IMR-90 (cell line): ENCODE results near the gene PODXL2. TPM values are rescaled to one million over a fixed set of nuclear protein-coding genes. Genes with fewer than 3 reads are reported as not detected.

Experiments used
- ATAC-seq: fragments of 200-7000 bp; cut with Tn5 transposase; 2 replicates; pipeline ENCODE4 v1.9.1; 2020; ENCODE audit warnings: low read depth, mild to moderate bottlenecking, moderate library complexity
- BruUV-seq: library from RNA; stranded (reverse); fragments of 400-500 nt; replicated peaks from 2 replicates; lab custom pipeline; 2021; lab: Mats Ljungman, UMichigan
- CTCF ChIA-PET: fragments of 300-600 bp; formaldehyde crosslinking; extraction: SDS; loops from one replicate; lab custom pipeline; 2021; ENCODE audit warnings: antibody characterized with exemption; lab: Yijun Ruan, JAX
- POLR2A ChIA-PET: fragments of 300-600 bp; sonication (Branson Sonifier 250); formaldehyde crosslinking; loops from one replicate; lab custom pipeline; 2022; ENCODE audit warnings: antibody characterized with exemption; ENCODE audit not compliant: unreplicated experiment; lab: Charles Lee
- DNase-seq: peaks from one replicate; pipeline ENCODE4 v3.0.0; 2013
- H2AFZ ChIP-seq: replicated peaks from 2 replicates; pipeline ENCODE3; 2013; ENCODE audit warnings: low read length, mild to moderate bottlenecking; ENCODE audit not compliant: poor library complexity
- H2AK5ac ChIP-seq: 2 replicates; pipeline ENCODE4 v1.6.1; 2013; ENCODE audit warnings: low read depth, low read length, inconsistent platforms
- H2AK9ac ChIP-seq: replicated peaks from 2 replicates; pipeline ENCODE3; 2013; ENCODE audit warnings: mild to moderate bottlenecking, low read depth, low read length, moderate library complexity; ENCODE audit not compliant: poor library complexity
- H2BK120ac ChIP-seq: 2 replicates; pipeline ENCODE4 v1.6.1; 2013; ENCODE audit warnings: low read depth, low read length, inconsistent platforms
- H2BK15ac ChIP-seq: 3 replicates; pipeline ENCODE4 v1.6.1; 2013; ENCODE audit warnings: low read depth, low read length, inconsistent platforms
- H2BK20ac ChIP-seq: 2 replicates; pipeline ENCODE4 v1.6.1; 2013; ENCODE audit warnings: low read depth, mild to moderate bottlenecking, inconsistent platforms, low read length, moderate library complexity
- H2BK5ac ChIP-seq: 2 replicates; pipeline ENCODE4 v1.6.1; 2013; ENCODE audit warnings: mild to moderate bottlenecking, low read depth, low read length, inconsistent platforms; ENCODE audit not compliant: poor library complexity, severe bottlenecking
- H3K14ac ChIP-seq: replicated peaks from 2 replicates; pipeline ENCODE4 v1.6.1; 2013; ENCODE audit warnings: low read depth, low read length, inconsistent platforms
- H3K18ac ChIP-seq: 2 replicates; pipeline ENCODE4 v1.6.1; 2013; ENCODE audit warnings: low read depth, low read length, control low read depth
- H3K23ac ChIP-seq: 2 replicates; pipeline ENCODE4 v1.6.1; 2013; ENCODE audit warnings: low read depth, low read length, inconsistent platforms
- H3K27ac ChIP-seq: 2 replicates; pipeline ENCODE4 v1.5.1; 2013; ENCODE audit warnings: mild to moderate bottlenecking, control low read depth, low read length; ENCODE audit not compliant: insufficient read depth
- H3K27me3 ChIP-seq: 2 replicates; pipeline ENCODE4 v1.6.1; 2013; ENCODE audit warnings: low read length; ENCODE audit not compliant: control insufficient read depth, insufficient read depth
- H3K36me3 ChIP-seq: 2 replicates; pipeline ENCODE4 v1.6.1; 2013; ENCODE audit warnings: low read length, mixed read lengths; ENCODE audit not compliant: control insufficient read depth, insufficient read depth
- H3K4ac ChIP-seq: 2 replicates; pipeline ENCODE4 v1.6.1; 2013; ENCODE audit warnings: low read depth, low read length, inconsistent platforms
- H3K4me1 ChIP-seq: 2 replicates; pipeline ENCODE4 v1.6.1; 2013; ENCODE audit warnings: low read length, mixed read lengths; ENCODE audit not compliant: control insufficient read depth, insufficient read depth
- H3K4me2 ChIP-seq: 2 replicates; pipeline ENCODE4 v1.6.1; 2013; ENCODE audit warnings: low read depth, mild to moderate bottlenecking, control low read depth, low read length, moderate library complexity
- H3K4me3 ChIP-seq: 2 replicates; pipeline ENCODE4 v1.5.1; 2013; ENCODE audit warnings: low read depth, mild to moderate bottlenecking, control low read depth, low read length, moderate library complexity; ENCODE audit not compliant: insufficient read depth
- H3K56ac ChIP-seq: 2 replicates; pipeline ENCODE4 v1.6.1; 2013; ENCODE audit warnings: low read length, inconsistent platforms; ENCODE audit not compliant: insufficient read depth; ENCODE audit errors: extremely low read depth
- H3K79me1 ChIP-seq, 2 experiments: 2 replicates each; pipeline ENCODE4 v1.6.1; 2013; ENCODE audit warnings: low read length in 2 of 2, inconsistent platforms in 1 of 2, low read depth in 1 of 2
- H3K9ac ChIP-seq: 2 replicates; pipeline ENCODE4 v1.6.1; 2013; ENCODE audit warnings: low read depth, low read length, control low read depth
- H3K9me1 ChIP-seq: 2 replicates; pipeline ENCODE4 v1.6.1; 2013; ENCODE audit warnings: low read length, inconsistent platforms; ENCODE audit not compliant: insufficient read depth
- H3K9me3 ChIP-seq: 2 replicates; pipeline ENCODE4 v1.6.1; 2013; ENCODE audit warnings: low read length; ENCODE audit not compliant: control insufficient read depth, insufficient read depth
- H4K20me1 ChIP-seq: 2 replicates; pipeline ENCODE4 v1.6.1; 2013; ENCODE audit warnings: low read length, inconsistent platforms; ENCODE audit not compliant: insufficient read depth
- H4K5ac ChIP-seq: 2 replicates; pipeline ENCODE4 v1.6.1; 2013; ENCODE audit warnings: mild to moderate bottlenecking, low read depth, low read length, control low read depth
- H4K8ac ChIP-seq, 2 experiments: 2 replicates each; pipeline ENCODE4 v1.6.1; 2013; ENCODE audit warnings: low read depth in 2 of 2, low read length in 2 of 2, control low read depth in 1 of 2, inconsistent platforms in 1 of 2
- H4K91ac ChIP-seq: 2 replicates; pipeline ENCODE4 v1.6.1; 2013; ENCODE audit warnings: low read depth, low read length, inconsistent platforms; ENCODE audit not compliant: insufficient read depth
- BHLHE40 ChIP-seq: fragments of 150-350 bp; IDR thresholded peaks from 2 replicates; pipeline ENCODE4 v1.6.1; 2016; ENCODE audit warnings: mild to moderate bottlenecking, low read depth, low read length
- CHD1 ChIP-seq: IDR thresholded peaks from 2 replicates; pipeline ENCODE4 v1.6.1; 2012; ENCODE audit warnings: low read depth, low read length, improper control_type of control experiment
- FOS ChIP-seq: fragments of 150-350 bp; IDR thresholded peaks from 2 replicates; pipeline ENCODE4 v1.6.1; 2016; ENCODE audit warnings: low read depth, low read length
- MAFK ChIP-seq: IDR thresholded peaks from 2 replicates; pipeline ENCODE4 v1.6.1; 2012; ENCODE audit warnings: low read depth, low read length, improper control_type of control experiment
- MAZ ChIP-seq: IDR thresholded peaks from 2 replicates; pipeline ENCODE4 v1.6.1; 2012; ENCODE audit warnings: low read depth, mild to moderate bottlenecking, low read length, improper control_type of control experiment, moderate library complexity, borderline replicate concordance
- MXI1 ChIP-seq: IDR thresholded peaks from 2 replicates; pipeline ENCODE4 v1.6.1; 2012; ENCODE audit warnings: low read depth, mild to moderate bottlenecking, low read length, moderate library complexity, borderline replicate concordance
- RAD21 ChIP-seq: IDR thresholded peaks from 2 replicates; pipeline ENCODE4 v1.6.1; 2012; ENCODE audit warnings: low read length, improper control_type of control experiment
- RCOR1 ChIP-seq: IDR thresholded peaks from 2 replicates; pipeline ENCODE4 v1.6.1; 2012; ENCODE audit warnings: mild to moderate bottlenecking, low read length, improper control_type of control experiment; ENCODE audit not compliant: insufficient replicate concordance
- RFX5 ChIP-seq: IDR thresholded peaks from 2 replicates; pipeline ENCODE4 v1.8.0; 2012; ENCODE audit warnings: low read depth, mild to moderate bottlenecking, low read length, moderate library complexity
- SMC3 ChIP-seq: fragments of 150-350 bp; IDR thresholded peaks from 2 replicates; pipeline ENCODE4 v1.6.1; 2016; ENCODE audit warnings: low read depth, mild to moderate bottlenecking, antibody characterized with exemption, low read length, moderate library complexity
- WGBS, 2 experiments: methylation state at CpG; one replicate each; pipeline versions ENCODE4 v1.1.5 to v1.1.7; 2013; ENCODE audit warnings: missing lambda C conversion rate in 2 of 2; ENCODE audit not compliant: insufficient read length in 1 of 2; ENCODE audit errors: extremely low coverage in 2 of 2; 5-methylcytosine and 5-hydroxymethylcytosine counted together
- dilution Hi-C: fragments of 300-500 bp; cut with HindIII; formaldehyde crosslinking; loops from one replicate; pipeline ENCODE4 v1.14.3; 2018; ENCODE audit warnings: low sequenced_read_pairs; ENCODE audit not compliant: unreplicated experiment
- in situ Hi-C: fragments of 300-500 bp; cut with MboI; formaldehyde crosslinking; loops from 3 replicates; pipeline ENCODE4 v1.14.3; 2019; ENCODE audit warnings: low sequenced_read_pairs, inconsistent platforms, mixed read lengths
- intact Hi-C: fragments of 100-400 bp; cut with micrococcal nuclease; formaldehyde crosslinking; loops from 2 replicates; pipeline ENCODE4 v1.10.0; 2022
- polyA plus RNA-seq, 3 experiments: library from polyadenylated mRNA; depleted of rRNA; stranded (reverse); fragments of >200 nt; gene quantifications; 2 replicates each; pipeline ENCODE4 v1.2.3, GENCODE V29; 2012; ENCODE audit warnings: low replicate concordance in 1 of 3
- total RNA-seq: library from RNA; depleted of rRNA; stranded (reverse); fragments of >200 nt; gene quantifications from 2 replicates; pipeline ENCODE4 v1.2.3, GENCODE V29; 2012
- TF ChIP-seq, protein P1 (sequence below): fragments of 150-350 bp; IDR thresholded peaks from 2 replicates; pipeline ENCODE4 v1.6.1; 2016; ENCODE audit warnings: low read depth, mild to moderate bottlenecking, low read length, moderate library complexity, borderline replicate concordance
- TF ChIP-seq, protein P2 (sequence below): fragments of 150-350 bp; IDR thresholded peaks from 2 replicates; pipeline ENCODE4 v1.6.1; 2017; ENCODE audit warnings: mild to moderate bottlenecking, antibody characterized with exemption, low read length, low read depth

The PODXL2 gene
- total and polyA plus RNA-seq, 2 of the 4 experiments (the other 2 are of a cell fraction): 1.6 to 5.4 TPM

DNA sequence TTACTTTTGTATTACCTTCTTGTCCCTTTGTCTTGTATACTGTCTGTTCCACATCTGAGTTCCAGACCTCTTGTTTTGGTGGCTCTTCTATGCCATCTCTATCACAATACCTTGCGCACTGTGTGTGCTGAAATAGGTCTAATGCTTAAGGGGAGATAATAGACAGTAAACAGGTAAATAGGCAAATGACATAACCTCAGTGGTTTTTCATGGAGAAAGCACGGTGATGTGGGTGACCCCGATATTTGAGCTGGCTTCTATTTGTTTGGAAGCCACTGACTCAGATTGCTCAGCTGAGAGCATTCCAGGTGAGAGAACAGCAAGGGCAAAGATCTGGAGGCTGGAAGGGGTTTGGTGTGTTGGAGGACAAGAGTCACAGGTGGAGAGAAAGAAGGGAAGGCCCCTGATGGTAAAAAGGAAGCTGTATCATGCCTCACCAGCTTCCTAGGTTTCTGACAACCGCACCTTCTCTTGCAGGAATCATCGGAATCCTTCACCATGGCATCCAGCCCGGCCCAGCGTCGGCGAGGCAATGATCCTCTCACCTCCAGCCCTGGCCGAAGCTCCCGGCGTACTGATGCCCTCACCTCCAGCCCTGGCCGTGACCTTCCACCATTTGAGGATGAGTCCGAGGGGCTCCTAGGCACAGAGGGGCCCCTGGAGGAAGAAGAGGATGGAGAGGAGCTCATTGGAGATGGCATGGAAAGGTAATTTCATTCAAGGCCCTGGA, 30.0 kb upstream of the PODXL2 start:
- H3K18ac ChIP-seq: no peak overlapping the region
- peak overlapping the region; percentile 60; the same call in 1 of the 2 replicates for H3K23ac ChIP-seq
- H3K79me1 ChIP-seq: peaks cover 13 to 28% of the 10 kb centered on the region in 2 experiments
- H2BK20ac ChIP-seq: no peak overlapping the region
- peaks cover 2% of the 10 kb centered on the region; the same call in 1 of the 2 replicates for H3K36me3 ChIP-seq
- H2AFZ ChIP-seq: peak overlapping the region; percentile 26
- peak overlapping the region; percentile 91 for H3K4me2 ChIP-seq
- WGBS, 2 experiments: 27% methylated on average over 2 of the region's 14 CpGs; no CpG with 5 or more reads in 1 of the 2 experiments
- ChIA-PET CTCF (interaction anchor here (0.7 to 1.2 kb wide), 2 partner anchors 10 to 24 kb away, joined by 3 to 4 read pairs; no protein-coding TSS in a partner anchor), POLR2A (no interaction called here)
- BruUV-seq: no TSS peak
- H3K4me3 ChIP-seq: peak overlapping the region; percentile 52
- H4K5ac ChIP-seq: no peak overlapping the region
- peak overlapping the region; percentile 88; the same call in 1 of the 2 replicates for H2AK5ac ChIP-seq
- no peaks in the 10 kb centered on the region for H3K9me3 ChIP-seq
- H3K56ac ChIP-seq: peak overlapping the region; percentile 53; the same call in 1 of the 2 replicates
- in situ Hi-C loops: no loop called here
- H3K9ac ChIP-seq: peak overlapping the region; percentile 56; the same call in 1 of the 2 replicates
- peaks cover 1% of the 10 kb centered on the region; the same call in 1 of the 2 replicates for H3K4me1 ChIP-seq
- no peak overlapping the region for H3K27ac ChIP-seq
- no peaks in the 10 kb centered on the region for H4K20me1 ChIP-seq
- no peak for TF ChIP-seq RFX5
- TF ChIP-seq, protein P1, sequence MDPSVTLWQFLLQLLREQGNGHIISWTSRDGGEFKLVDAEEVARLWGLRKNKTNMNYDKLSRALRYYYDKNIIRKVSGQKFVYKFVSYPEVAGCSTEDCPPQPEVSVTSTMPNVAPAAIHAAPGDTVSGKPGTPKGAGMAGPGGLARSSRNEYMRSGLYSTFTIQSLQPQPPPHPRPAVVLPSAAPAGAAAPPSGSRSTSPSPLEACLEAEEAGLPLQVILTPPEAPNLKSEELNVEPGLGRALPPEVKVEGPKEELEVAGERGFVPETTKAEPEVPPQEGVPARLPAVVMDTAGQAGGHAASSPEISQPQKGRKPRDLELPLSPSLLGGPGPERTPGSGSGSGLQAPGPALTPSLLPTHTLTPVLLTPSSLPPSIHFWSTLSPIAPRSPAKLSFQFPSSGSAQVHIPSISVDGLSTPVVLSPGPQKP: no peak
- no peak for TF ChIP-seq SMC3
- no peak for TF ChIP-seq CHD1
- no peak for TF ChIP-seq RAD21
- TF ChIP-seq, protein P2, sequence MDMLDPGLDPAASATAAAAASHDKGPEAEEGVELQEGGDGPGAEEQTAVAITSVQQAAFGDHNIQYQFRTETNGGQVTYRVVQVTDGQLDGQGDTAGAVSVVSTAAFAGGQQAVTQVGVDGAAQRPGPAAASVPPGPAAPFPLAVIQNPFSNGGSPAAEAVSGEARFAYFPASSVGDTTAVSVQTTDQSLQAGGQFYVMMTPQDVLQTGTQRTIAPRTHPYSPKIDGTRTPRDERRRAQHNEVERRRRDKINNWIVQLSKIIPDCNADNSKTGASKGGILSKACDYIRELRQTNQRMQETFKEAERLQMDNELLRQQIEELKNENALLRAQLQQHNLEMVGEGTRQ: no peak
- TF ChIP-seq MAFK: no peak
- no peak for TF ChIP-seq MAZ
- no peak for TF ChIP-seq FOS
- no peak for TF ChIP-seq BHLHE40
- no peak for TF ChIP-seq MXI1
- no peak for TF ChIP-seq RCOR1
- H3K9me1 ChIP-seq: peaks cover 6% of the 10 kb centered on the region; the same call in 1 of the 2 replicates
- H2BK5ac ChIP-seq: no peak overlapping the region
- no peak for ATAC-seq
- H4K91ac ChIP-seq: peak overlapping the region; percentile 8; the same call in 1 of the 2 replicates
- peak overlapping the region; percentile 41; the same call in 1 of the 2 replicates for H3K4ac ChIP-seq
- no peak overlapping the region for H2BK120ac ChIP-seq
- no peak for DNase-seq
- peak overlapping the region; percentile 55 for H2AK9ac ChIP-seq
- peak overlapping the region; percentile 39; the same call in 1 of the 2 replicates for H3K14ac ChIP-seq
- H2BK15ac ChIP-seq: no peak overlapping the region
- peak overlapping the region; percentile 54 to 79; a peak in 3 of 4 replicates for H4K8ac ChIP-seq
- intact Hi-C loops: no loop called here
- dilution Hi-C loops: no loop called here
- H3K27me3 ChIP-seq: no peaks in the 10 kb centered on the region
